Measurements from ENCODE around the gene EBF3.

DNA sequence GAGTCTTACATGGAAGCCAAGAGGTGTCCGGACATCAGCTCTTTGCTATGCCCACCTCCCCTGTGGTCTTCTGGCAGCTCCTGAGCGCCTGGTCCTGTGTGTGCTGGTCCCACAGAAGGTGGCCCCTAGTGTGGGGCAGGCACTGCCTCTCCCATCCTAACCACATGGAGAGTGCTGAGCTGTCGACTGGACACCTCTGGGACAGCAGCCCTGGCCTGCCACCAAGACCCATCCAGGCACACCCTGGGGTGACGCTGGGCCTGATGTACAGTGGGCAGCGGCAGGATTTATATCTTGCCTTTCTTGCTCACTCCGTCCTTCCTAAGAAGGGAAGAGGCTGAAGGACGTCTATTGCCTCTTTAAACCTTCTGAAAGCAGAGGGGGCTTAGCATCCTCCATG, 98.7 kb downstream of the EBF3 start:
- TF ChIP-seq EGR1 (conservative IDR thresholded peaks at IDR 0.05) (no peak), RBFOX2 (IDR thresholded peaks at IDR 0.05; ENCODE audit: low read depth, low read length) (no peak), HOXB6 (CRISPR knock-in tag; IDR thresholded peaks at IDR 0.05; ENCODE audit: borderline replicate concordance) (no peak), TCF7L2 (IDR thresholded peaks at IDR 0.05; ENCODE audit: low read depth, low read length) (no peak), TEAD4 (IDR thresholded peaks at IDR 0.05; ENCODE audit: low read length) (no peak), TEAD4 (CRISPR knock-in tag; IDR thresholded peaks at IDR 0.05; ENCODE audit: borderline replicate concordance) (no peak), POLR2A (conservative IDR thresholded peaks at IDR 0.05) (no peak), SIRT6 (IDR thresholded peaks at IDR 0.05; ENCODE audit: low read depth, low read length) (no peak), SP2 (IDR thresholded peaks at IDR 0.05; ENCODE audit: extremely low read depth, low read depth, low read length, poor library complexity, severe bottlenecking) (no peak)
